Right renal cortex interstitium (tissue), 3 donors: ENCODE results near the gene HES7. TPM values are rescaled to one million over a fixed set of nuclear protein-coding genes. Genes with fewer than 3 reads are reported as not detected.
"Not testable (repeated sequence)": the region's sequence is repeated elsewhere in the genome, so short reads cannot be mapped to it uniquely, and the experiment has no call there.

Experiments
- DNase-seq, 3 donors: peaks; one replicate each; pipeline ENCODE4 v3.0.0-alpha.2; 2013; ENCODE audit warnings: low read depth in 3 of 3, low spot score in 2 of 3
- polyA plus RNA-seq, 3 donors: library from polyadenylated mRNA; unstranded; fragments of 120-200 nt; gene quantifications; one replicate each; pipeline ENCODE4 v1.2.1, GENCODE V29; 2013; ENCODE audit not compliant: insufficient read length in 3 of 3

Gene HES7
- polyA plus RNA-seq, 3 donors, result not detected

- DNase-seq, result no peak
These were observed 17.9 kb downstream of the HES7 start for GRCh38 chr17:8105957-8106398.

DNA sequence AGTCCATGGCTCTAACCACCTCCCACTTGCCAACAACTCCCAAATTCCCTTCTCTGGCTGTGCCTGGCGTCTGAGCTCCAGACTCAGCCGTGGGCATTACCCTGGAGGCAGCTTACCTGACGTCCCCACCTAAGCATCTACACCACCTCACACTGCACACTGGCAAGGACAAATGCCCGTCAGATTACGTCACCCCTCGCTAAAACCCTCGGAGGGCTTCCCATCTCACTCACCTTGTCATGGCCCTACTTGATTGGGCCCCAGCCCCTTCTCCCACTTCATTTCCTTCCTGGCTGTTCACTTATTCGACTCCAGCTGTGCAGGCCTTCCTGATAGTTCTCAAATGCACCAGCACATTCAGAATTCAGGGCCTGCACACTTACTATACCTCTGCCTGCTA lies 19.0 kb downstream of the HES7 start:
- no peak for DNase-seq

DNA sequence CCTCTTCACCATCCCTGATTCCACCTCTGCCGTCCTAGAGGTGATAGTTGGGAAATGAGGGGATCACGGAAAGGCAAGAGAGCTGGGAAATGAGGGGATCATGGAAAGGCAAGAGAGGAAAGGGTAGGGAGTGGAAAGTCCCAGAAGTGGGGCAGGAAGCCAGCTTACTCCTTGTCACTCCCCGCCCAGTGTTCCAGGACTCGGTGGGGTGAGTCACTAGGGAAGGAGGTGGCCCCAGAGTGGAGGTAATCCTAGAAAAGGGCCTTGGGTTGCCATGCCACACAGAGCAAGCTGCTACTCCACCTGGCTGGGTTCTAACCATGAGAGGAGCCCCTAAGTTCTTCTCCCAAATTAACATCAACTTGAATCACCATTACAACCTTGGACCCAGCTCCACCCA lies 20.4 kb downstream of the HES7 start:
- DNase-seq, result no peak

GRCh38 chr17:8101721-8102120 lies 22.2 kb downstream of the HES7 start:
- DNase-seq, result no peak

DNA sequence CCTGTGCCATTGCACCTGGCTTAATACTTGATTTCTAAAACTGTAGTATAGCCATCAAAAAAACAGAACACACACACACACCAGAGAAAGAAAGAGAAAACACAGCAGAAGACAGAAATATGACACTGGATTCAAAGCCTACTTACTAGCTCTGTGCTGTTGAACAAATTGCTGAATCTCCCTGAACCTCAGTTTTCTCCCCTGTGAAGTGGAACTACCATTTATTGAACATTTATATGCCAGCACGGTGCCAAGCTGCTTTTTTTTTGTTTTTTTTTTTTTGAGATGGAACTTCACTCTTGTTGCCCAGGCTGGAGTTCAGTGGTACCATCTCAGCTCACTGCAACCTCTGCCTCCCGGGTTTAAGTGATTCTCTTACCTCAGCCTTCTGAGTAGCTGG lies 23.1 kb downstream of the HES7 start:
- no peak for DNase-seq

- DNase-seq, result no peak
These were observed 23.8 kb downstream of the HES7 start for GRCh38 chr17:8100111-8100510.

GRCh38 chr17:8096541-8096940 lies 27.4 kb downstream of the HES7 start:
- no peak for DNase-seq

GRCh38 chr17:8095361-8095760 lies 28.5 kb downstream of the HES7 start:
- DNase-seq, result no peak

- DNase-seq, result no peak
These were observed 32.7 kb downstream of the HES7 start for GRCh38 chr17:8091033-8091687.

DNA sequence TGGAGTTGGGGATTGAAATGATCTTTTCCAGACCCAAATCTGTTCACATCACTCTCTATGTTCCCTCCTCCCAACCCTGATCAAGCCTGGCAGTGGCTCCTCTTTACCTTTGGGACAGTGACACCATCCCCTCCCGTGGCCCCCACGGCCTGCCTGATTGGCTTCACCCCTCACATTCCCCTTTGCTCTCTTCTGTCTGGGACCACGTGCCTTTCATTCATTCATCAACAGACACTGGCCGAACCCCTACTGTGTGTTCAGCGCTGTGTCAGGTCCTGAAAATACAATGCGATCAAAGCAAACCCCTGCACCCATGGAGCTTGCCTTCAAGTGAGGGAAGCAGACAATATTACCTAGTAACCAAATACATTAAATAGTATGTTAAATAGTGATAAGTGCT lies 34.2 kb downstream of the HES7 start:
- no peak for DNase-seq

DNA sequence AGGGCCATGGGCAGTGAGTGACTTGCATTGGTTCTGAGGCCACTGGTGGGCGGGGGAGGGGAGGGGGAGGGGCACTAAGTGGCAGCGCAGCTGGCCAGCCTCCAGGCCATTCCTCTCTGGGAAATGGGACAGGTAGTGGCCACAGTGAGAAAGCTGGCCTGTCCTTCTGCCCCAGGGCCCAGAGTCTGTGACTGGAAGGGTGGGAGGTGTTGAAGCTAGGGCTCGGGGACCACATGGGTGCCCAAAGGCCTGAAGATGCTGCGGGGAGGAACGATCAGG lies 36.0 kb downstream of the HES7 start:
- no peak for DNase-seq

GRCh38 chr17:8087075-8087951 lies 36.6 kb downstream of the HES7 start, which contains the start of gene ALOX12B:
ALOX12B (minus strand) TSS chr17:8087716; CDS start chr17:8087442, 274 bp downstream.
- DNase-seq, result no peak

DNA sequence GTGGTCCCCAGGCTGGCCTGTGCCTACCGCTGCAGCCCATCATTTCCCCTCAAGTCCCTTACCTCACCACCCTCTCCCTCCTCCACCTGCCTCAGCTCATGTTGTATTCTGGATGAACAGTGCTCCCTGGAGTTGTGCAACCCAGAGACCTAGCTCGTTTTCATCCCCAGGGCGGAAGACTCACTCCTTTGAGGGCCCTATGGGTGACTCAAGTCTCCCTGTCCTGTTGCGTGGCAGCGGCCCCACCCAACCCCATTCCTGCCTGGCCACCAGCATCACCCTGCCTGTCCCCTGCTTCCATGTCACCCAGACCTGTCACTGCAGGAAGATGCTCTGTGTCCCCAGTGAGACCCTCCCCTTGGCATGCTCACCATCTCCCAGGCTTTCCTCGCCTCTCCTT lies 39.7 kb downstream of the HES7 start:
- no peak for DNase-seq

- no peak for DNase-seq
These were observed 41.6 kb downstream of the HES7 start for GRCh38 chr17:8082292-8082691.

DNA sequence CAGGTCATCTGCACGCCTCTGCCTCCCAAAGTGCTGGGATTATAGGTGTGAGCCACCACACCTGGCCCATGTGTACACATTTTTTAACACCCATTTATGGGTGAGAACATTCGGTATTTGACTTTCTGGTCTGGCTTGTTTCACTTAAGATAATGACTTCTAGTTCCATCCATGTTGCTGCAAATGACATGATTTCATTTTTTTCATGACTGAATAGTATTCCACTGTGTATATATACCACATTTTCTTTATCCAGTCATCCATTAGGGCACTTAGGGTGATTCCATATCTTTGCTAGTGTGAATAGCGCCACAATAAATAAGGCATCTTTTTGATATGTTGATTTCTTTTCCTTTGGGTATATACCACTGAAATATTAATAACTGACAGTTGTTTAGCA lies 42.0 kb downstream of the HES7 start:
- DNase-seq, result no peak

DNA sequence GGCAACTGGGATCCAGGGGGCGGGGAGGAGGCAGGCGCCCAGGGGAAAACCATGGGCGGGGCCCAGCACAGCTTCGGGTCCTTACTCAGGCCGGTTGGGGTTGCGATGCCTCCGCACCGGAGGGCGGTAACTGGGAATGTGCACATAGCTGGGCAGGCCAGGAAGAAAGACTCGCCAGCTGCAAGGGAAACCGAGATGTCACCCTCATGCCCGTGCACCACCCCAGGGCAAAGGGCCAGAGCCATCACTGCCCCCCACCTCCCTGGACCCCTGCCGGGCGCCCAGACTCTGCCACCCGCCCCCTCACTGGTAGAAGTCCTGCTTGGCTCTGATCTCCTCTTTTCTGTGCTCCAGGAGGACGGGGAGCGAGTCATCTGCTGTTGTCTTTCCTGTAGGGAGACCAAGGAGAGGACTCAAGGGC lies 43.1 kb downstream of the HES7 start:
- no peak for DNase-seq

- DNase-seq, result no peak
These were observed 43.6 kb downstream of the HES7 start for GRCh38 chr17:8080208-8080798.

GRCh38 chr17:8079291-8080207 lies 44.4 kb downstream of the HES7 start:
- DNase-seq, result no peak

- not testable (repeated sequence) for DNase-seq
These were observed 46.0 kb downstream of the HES7 start for GRCh38 chr17:8077939-8078338.

- DNase-seq, result no peak
These were observed 47.2 kb downstream of the HES7 start for GRCh38 chr17:8076502-8077266.
